RWPE2 (cell line): Measurements from ENCODE around the gene TRIM5.

ENCODE experiments used
- ATAC-seq: fragments of 200-7000 bp; cut with Tn5 transposase; 3 replicates; pipeline ENCODE4 v1.9.1; 2021; ENCODE audit warnings: low read depth
- DNase-seq: peaks from one replicate; pipeline ENCODE4 v3.0.0-alpha.2; 2020; ENCODE audit warnings: low spot score
- H3K27ac ChIP-seq: fragments of 450-650 bp; 2 replicates; pipeline ENCODE4 v1.5.1; 2017; ENCODE audit warnings: mild to moderate bottlenecking; ENCODE audit not compliant: poor library complexity, severe bottlenecking
- H3K27me3 ChIP-seq: fragments of 250-450 bp; sonication (Bioruptor Pico); 2 replicates; pipeline ENCODE4 v1.5.1; 2021; ENCODE audit warnings: mild to moderate bottlenecking, moderate library complexity; ENCODE audit not compliant: insufficient read depth, poor library complexity, severe bottlenecking
- H3K36me3 ChIP-seq: fragments of 250-450 bp; sonication (Bioruptor Pico); 2 replicates; pipeline ENCODE4 v1.5.1; 2020; ENCODE audit warnings: low read depth, mild to moderate bottlenecking, moderate library complexity
- H3K4me1 ChIP-seq: fragments of 250-450 bp; sonication (Bioruptor Pico); 2 replicates; pipeline ENCODE4 v1.5.1; 2021; ENCODE audit warnings: mild to moderate bottlenecking, moderate library complexity; ENCODE audit not compliant: insufficient read depth, poor library complexity, severe bottlenecking
- H3K4me3 ChIP-seq: fragments of 250-450 bp; sonication (Bioruptor Pico); 2 replicates; pipeline ENCODE4 v1.5.1; 2021; ENCODE audit warnings: mild to moderate bottlenecking, moderate library complexity; ENCODE audit not compliant: severe bottlenecking
- H3K9me3 ChIP-seq: fragments of 250-450 bp; sonication (Bioruptor Pico); 2 replicates; pipeline ENCODE4 v1.5.1; 2021; ENCODE audit warnings: mild to moderate bottlenecking, moderate library complexity; ENCODE audit not compliant: severe bottlenecking
- CTCF ChIP-seq: fragments of 450-650 bp; IDR thresholded peaks from one replicate; pipeline ENCODE4 v1.5.1; 2017; ENCODE audit warnings: mild to moderate bottlenecking, moderate library complexity; ENCODE audit not compliant: poor library complexity, severe bottlenecking

The TRIM5 gene

DNA sequence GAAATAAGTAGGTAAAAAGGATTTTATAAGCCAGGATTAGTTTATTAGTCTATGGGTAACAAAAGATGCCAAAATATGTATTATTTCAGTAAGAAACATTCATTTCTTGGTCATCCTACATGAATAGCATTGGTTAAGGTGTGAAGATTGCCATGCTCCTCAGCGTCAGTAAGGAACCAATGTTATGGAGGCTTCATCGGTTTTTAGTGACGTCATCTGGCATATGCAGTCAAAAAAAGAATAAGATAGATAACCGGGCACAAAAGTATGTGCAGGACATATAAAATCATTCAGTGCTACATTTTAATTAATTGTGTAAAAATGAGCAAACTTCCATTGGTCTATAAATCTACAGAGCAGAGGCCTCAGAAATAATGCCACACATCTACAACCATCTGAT lies 29.4 kb downstream of the TRIM5 start:
- ATAC-seq (no peak), DNase-seq (no peak)
- H3K4me1 ChIP-seq: no peaks in the 10 kb centered on the region
- H3K36me3 ChIP-seq: no peaks in the 10 kb centered on the region
- no peak for TF ChIP-seq CTCF
- H3K27me3 ChIP-seq: no peaks in the 10 kb centered on the region
- H3K4me3 ChIP-seq: no peak overlapping the region
- H3K9me3 ChIP-seq: no peaks in the 10 kb centered on the region
- no peak overlapping the region for H3K27ac ChIP-seq

DNA sequence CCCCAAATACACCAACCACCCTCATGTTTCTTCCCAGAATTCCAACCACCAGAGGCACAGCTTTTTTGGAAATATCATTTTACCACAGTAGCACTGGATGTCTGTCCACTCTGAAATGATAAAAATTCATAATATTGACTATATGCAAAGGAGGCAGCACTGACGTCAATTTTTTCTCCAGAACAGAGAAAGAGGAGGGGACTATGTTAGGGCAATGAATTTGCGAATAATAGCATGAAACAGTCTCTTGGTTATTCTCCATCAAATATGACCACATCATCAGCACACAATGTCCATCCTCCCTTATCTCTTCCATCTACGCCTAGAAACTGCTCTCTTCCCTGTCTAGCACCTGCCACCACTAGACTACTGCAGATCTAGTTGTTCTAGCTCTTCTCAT lies 38.7 kb downstream of the TRIM5 start:
- no peak for TF ChIP-seq CTCF
- H3K4me1 ChIP-seq: no peaks in the 10 kb centered on the region
- ATAC-seq (no peak), DNase-seq (no peak)
- no peak overlapping the region for H3K27ac ChIP-seq
- H3K4me3 ChIP-seq: no peak overlapping the region
- no peaks in the 10 kb centered on the region for H3K9me3 ChIP-seq
- H3K27me3 ChIP-seq: no peaks in the 10 kb centered on the region
- no peaks in the 10 kb centered on the region for H3K36me3 ChIP-seq

DNA sequence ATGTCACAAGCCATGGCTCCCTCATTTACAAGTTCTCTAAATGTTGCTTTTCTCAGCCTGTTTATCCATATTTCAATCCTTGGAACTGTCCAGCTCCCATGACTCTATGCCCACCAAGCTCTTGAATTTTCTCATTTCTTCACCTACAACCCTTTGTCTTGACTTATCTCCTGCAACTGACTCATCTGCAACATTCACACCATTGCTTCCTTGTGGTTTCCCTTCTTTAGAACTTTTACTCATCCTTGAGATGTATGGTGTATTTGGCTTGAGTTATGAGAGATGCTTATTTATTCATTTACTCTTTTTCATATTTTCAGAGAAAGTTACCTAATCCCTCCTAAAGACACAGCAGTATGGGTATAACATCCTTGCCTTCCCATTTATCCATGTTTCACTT lies 41.3 kb downstream of the TRIM5 start:
- Histone ChIP-seq H3K9me3 (no peaks in the 10 kb centered on the region), H3K36me3 (no peaks in the 10 kb centered on the region), H3K27me3 (no peaks in the 10 kb centered on the region), H3K4me1 (no peaks in the 10 kb centered on the region), H3K27ac (no peak overlapping the region), H3K4me3 (no peak overlapping the region)
- DNase-seq: no peak
- TF ChIP-seq CTCF: no peak
- ATAC-seq: no peak

GRCh38 chr11:5639953-5640352 lies 44.9 kb downstream of the TRIM5 start:
- no peak for TF ChIP-seq CTCF
- Histone ChIP-seq H3K27ac (no peak overlapping the region), H3K4me3 (no peak overlapping the region), H3K36me3 (0 out of 2 replicates have a peak, but pooled peaks cover 4% of the 10 kb centered on the region), H3K27me3 (no peaks in the 10 kb centered on the region), H3K4me1 (no peaks in the 10 kb centered on the region), H3K9me3 (no peaks in the 10 kb centered on the region)
- DNase-seq: no peak
- no peak for ATAC-seq

- no peak for ATAC-seq
- TF ChIP-seq CTCF: no peak
- Histone ChIP-seq H3K27ac (no peak overlapping the region), H3K4me1 (no peaks in the 10 kb centered on the region), H3K27me3 (no peaks in the 10 kb centered on the region), H3K9me3 (no peaks in the 10 kb centered on the region), H3K4me3 (no peak overlapping the region), H3K36me3 (0 out of 2 replicates have a peak, but pooled peaks cover 4% of the 10 kb centered on the region)
- DNase-seq: no peak
These were observed 52.8 kb downstream of the TRIM5 start for GRCh38 chr11:5631969-5632635.
